UCSD-AML1 (cell line): ENCODE measurements around the gene SF3B6.
"Not testable (repeated sequence)": the region's sequence is repeated elsewhere in the genome, so short reads cannot be mapped to it uniquely, and the experiment has no call there.

Source experiments
- DNase-seq: peaks from one replicate; lab custom pipeline; 2025; ENCODE audit not compliant: unreplicated experiment; lab: John Stamatoyannopoulos, UW

SF3B6 gene, protein sequence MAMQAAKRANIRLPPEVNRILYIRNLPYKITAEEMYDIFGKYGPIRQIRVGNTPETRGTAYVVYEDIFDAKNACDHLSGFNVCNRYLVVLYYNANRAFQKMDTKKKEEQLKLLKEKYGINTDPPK

DNA sequence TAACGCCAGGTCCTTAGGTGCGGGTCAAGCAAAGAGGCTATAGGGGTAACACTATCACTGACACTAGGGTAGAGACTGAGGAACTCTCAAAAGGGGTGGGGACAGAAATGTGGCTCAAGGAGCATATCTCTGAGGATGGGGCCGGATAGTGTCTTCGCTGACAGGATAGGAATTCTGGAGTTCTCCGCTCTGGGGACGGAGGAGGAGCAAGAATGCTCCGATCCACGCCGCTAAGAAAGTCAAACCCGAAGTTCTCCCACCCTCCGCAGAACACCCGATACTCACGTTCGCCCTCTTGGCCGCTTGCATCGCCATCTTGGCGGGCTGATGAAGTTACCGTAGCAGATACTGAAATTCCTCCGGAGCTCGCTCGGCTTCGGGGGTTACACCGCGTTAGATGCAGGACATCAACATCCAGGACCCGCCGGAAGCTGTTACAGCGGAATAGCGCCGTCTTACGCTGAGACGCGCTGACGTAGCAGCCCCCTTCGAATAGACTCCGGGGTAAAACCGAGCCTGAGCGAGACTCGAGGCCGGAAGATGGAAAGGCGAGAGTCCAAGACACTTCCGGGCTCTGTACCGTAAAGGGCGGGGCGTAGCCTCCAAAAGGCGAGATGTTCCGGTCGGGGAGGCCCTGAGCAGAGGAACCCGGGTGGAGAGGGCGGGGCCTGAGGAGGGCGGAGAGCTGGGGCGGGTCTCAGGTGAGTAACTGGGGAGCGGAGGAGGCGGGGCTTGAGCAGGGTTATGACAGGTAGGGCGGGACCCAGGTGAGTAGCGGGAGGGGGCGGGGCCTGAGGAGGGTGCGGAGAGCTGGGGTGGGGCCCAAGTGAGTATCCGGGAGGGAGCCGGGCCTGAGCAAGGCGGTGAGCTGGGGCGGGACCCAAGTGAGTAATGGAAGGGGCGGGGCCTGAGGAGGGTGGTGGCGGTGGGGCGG is at the start of gene SF3B6:
SF3B6 (minus strand) TSS at position 412 of the 934 bp plus-strand sequence; CDS start at position 315, 97 bp downstream.
- DNase-seq, result peak; percentile 100

DNA sequence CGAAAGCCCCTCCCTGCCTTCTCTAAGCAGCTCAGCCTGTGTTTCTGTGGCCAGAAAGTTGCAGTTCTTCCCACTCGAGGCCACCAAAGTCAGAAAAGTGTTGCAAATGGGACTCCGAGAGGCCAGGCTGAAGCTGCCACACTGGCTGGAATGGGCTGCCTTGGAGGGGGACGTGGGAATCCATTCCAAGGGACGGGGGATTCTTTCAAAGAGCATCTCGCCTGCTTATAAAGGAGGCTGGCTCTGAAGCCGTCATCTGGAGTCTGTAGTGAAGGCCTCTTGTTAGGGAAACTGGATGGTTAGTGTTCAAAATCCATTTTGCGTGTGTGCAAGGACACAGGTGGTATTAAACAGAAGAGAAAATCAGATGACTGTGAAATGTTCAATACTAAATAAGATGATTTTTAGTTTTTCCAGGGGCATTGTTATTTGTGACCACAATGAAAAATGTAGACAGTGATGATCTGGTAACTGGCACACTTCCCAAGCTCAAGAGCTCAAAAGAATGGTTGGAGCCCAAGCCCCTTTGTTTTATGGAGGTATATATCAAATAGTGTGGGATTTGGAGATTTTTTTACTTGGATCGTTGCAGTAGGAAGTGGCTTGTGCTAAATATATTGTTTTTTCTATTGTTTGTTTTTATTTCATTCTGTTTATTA is 47.9 kb upstream of the SF3B6 start:
- DNase-seq, result no peak

DNA sequence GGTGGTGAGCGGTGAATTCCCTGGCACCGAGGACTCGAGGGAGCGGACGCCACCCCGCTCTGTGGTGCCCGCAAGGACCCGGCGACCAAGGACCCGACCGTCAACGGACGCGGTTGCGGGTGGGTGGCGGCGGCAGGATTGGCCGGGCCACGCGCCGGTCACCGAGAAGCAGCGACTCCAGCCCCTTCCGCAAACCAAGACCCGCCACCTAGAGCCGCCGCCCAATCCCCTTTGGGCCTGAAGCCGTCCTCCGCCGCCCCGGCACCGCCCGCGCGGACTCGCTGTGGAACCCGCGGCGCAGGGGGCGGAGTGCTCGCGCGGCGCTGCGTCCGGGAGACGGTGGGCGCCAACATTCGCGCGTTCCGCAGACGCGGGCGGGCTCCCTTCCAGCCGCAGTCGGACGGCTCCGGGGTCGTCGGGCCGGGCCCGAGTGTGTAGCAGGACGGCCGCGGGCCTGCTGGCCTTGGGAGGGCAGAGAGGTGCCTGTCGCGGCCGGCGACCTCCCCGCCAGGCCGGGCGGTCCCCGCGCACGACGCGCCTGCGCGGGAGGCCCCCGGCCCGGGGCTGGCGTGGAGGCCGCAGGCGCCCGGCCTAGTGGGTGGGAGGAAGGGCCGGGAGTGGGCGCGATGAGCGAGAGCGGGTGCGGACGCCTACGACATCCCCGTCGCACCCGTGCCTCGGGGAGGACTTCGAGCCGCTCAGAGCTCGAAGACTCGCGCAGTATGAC is 47.2 kb upstream of the SF3B6 start, which contains the start of the genes FAM228B and PFN4:
FAM228B (plus strand) TSS at position 275 of the 727 bp plus-strand sequence. CDS start 893 bp downstream, outside the sequence.
PFN4 (minus strand) TSS at position 140 of the 727 bp plus-strand sequence. CDS start 799 bp downstream, outside the sequence.
- peak; percentile 87 for DNase-seq

DNA sequence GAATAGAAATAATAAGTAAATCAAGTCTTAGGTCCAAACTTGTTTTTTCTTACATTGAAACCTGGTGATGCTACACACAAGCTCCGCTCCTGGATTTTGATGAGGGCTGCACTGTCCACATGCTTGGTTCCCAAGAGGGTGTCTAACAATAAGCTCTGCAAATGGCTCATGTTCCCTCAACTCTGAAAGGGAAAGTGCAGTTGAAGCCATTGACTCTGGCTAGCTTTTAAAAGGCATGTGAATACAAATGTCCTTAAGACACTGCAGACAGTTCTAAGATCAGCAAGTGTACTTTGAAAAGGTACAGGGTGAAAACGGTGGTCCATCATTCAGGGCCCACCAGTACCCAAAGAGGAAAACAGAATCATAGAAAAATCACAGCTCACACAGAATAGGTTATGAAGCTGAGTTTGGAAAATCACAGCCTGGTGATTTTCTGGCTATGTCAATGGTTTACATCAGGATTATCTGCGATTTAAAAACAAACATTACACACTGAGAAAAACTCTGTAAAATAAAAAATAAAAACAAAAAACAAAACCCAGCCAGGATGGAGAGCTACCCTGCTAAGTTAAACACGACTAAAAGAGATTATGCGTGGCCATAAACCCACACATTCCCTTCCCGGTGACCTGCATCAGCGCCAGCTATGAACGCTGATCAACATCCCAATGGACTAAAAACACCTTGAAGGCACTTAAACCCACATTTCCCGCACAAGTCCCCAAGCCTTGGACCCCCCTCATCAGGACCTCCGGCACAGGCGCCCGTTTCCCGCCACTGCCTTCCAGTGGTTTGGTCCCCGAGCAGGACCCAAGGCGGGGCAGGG is 46.5 kb upstream of the SF3B6 start:
- DNase-seq, result no peak

DNA sequence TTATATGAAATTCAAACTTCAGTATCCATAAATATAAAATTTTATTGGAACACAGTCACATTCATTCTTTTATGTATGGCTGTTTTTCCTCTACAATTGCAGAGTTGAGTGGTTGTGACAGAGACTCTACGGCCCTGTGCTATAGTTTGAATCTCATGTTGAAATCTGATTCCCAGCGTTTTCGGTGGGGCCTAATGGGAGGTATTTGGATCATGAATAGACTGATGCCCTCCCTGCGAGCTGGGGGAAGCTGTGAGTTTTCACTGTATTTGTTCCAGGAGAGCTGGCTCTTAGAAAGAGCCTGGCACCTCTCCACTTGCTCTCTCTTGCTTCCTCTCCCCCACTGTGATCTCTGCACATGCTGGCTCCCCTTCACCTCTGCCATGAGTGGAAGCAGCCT is 45.3 kb upstream of the SF3B6 start:
- DNase-seq, result no peak

DNA sequence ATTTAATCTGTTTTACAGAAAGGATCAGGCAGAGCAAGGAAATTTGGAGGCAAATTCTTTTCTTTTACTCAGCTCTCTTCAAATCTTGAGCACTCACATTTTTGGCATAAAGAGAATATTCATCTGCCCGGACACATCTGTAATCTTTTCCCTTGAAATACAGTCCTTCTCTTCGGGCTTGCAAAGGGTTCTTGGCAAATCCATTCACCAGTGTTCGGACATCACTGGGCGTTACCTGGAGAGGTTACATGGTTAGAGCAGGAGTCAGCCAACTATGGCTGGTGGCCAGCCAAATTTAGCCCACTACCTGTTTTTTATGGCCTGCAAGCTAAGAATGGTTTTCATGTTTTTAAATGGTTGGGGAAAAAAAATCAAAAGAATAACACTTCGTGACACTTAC is 44.9 kb upstream of the SF3B6 start:
- no peak for DNase-seq

DNA sequence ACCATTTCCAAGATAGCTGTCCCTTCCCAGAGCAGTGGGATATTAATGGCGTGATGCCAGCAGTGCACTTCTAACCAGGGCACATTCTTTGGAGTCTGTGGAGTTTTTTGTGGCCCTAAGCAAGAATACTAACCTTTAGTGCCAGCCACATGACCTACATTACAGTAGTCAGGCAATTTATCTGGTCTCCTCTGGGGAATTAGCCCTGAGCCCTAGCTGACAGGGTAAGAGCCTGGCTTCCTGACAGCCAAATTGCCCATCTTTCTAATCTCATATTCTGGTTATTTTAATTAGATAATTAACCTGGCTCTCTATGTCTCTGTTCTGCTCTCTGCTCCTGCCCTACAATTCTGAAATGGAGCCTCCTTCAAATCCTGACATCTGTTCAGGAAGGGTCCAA is 41.8 kb upstream of the SF3B6 start:
- no peak for DNase-seq

DNA sequence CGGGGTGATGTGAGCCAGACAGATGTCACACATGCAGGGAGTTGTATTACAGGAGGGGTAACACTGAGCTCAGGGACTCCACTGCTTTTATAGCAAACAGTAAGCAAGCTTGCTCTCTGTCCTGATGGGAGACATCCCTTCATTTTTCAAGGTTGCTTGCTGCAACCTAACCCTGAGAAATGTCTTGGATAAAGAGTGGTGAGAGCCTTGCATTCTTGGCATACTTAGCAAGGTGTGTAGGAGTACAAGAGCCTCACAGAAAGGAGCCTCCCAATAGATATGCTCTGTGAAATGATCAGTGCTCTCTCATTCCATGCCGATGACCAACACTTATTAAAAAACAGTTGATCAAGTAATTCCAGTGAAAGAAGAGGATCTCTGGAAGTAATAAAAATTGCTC is 38.9 kb upstream of the SF3B6 start:
- DNase-seq, result no peak

DNA sequence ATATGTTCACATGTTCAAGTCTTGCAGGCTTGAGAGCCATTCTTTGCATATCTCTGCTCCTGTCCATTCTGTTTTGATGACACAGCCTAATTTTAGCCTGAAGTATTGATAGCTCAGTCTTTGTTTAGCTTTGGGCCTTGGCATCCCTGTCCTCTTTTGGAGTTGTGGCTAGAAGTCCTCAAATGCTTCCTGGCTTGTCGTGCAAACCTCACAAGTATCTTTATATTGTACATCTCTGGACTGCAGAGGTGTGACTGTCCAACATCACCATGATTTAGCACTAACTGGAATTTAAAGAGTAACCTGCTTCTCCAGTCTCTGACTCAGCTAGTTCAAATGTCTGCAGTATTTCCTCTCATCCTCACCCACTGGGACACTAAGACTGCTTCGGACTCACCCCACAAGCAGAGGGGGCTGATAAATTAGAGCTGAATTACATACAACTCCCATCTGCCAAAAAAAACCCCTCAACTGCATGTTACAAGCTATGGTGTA is 35.3 kb upstream of the SF3B6 start:
- no peak for DNase-seq

DNA sequence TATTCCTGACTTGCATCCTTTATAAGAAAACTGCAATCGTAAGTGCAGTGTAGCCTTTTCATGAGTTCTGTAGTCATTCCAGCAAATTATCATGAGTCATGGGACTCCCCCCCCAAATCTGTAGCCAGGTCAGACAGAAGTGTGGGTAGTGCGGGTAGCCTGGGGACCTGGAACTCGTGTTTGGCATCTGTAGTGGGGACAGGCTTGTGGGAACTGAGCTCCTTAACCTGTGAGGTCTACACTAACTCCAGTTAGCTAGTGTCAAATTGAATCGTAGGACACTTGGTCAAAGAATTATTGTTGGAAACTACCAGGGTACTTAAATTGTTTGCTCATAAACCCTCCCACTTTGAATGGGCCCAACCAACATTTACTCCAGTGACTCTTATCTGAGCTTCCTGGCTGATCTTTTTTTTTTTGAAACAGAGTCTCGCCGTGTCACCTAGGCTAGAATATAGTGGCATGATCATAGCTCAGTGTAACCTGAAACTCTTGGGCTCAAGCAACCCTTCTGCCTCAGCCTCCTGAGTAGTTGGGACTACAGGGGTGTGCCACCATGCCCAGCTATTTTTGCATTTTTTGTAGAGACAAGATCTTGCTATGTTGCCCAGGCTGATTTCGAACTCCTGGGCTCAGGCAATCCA is 34.7 kb upstream of the SF3B6 start:
- no peak for DNase-seq

DNA sequence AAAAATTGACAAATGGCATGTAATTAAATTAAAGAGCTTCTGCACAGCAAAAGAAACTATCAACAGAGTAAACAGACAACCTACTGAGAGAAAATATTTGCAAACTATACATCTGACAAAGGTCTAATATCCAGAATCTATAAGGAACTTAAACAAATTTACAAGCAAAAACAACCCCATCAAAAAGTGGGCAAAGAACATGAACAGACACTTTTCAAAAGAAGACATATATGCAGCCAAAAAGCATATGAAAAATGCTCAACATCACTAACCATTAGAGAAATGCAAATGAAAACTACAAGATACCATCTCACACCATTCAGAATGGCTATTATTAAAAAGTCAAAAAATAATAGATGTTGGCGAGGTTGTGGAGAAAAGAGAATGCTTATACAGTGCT is 33.3 kb upstream of the SF3B6 start:
- not testable (repeated sequence) for DNase-seq

DNA sequence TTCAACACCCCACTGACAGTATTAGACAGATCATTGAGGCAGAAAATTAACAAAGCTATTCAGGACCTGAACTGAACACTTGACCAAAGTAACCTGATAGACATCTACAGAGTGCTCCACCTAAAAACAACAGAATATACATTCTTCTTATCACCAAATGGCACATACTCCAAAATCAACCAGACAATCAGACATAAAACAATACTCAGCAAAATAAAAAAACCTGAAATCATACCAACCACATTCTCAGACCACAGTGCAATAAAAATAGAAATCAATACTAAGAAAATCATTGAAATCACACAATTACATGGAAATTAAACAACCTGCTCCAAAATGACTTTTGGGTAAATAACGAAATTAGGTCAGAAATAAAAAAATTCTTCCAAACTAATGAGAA is 31.2 kb upstream of the SF3B6 start:
- DNase-seq, result no peak

DNA sequence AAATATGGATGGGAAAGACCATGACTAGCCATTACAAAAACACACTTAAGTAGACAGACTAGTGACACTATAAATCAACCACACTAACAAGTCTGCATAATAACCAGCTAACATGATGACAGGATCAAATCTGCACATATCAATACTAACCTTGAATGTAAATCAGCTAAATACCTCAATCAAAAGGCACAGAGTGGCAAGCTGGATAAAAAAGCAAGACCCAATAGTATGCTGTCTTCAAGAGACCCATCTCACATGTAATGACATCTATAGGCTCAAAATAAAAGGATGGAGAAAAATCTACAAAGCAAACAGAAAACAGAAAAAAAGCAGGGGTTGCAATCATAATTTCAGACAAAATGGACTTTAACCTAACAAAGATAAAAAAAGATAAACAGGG is 30.7 kb upstream of the SF3B6 start:
- no peak for DNase-seq

DNA sequence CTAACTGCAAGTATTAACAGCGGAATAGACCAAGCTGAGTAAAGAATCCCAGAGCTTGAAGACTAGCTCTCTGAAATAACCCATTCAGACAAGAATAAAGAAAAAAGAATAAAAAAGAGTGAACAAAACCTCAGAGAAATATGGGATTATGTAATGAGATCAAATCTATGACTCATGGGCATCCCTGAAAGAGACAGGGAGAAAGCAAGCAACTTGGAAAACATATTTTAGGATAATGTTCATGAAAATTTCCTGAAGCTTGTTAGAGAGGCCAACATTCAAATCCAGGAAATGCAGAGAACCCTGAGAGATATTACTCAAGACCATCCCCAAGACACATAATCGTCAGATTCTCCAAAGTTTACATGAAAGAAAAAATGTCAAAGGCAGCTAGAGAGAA is 29.7 kb upstream of the SF3B6 start:
- no peak for DNase-seq

DNA sequence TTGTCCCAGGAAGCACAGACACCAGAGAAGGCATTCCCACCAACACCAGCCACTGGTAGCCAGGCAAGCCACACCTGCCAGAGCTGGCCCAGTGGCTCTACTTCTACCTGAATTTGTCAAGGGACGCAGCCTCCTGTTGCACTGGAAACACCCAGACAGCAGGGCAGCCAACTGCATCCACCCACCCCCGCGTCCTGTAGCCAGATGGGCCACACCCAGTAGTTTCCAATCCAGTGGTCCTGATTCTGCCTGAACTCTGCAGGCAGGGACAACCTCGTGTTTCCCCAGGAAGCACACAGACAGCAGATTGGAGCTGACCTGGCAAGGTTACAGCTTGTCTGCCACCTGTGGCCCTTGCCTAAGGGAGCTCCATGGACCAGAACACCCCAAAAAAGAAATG is 28.8 kb upstream of the SF3B6 start:
- DNase-seq, result no peak

DNA sequence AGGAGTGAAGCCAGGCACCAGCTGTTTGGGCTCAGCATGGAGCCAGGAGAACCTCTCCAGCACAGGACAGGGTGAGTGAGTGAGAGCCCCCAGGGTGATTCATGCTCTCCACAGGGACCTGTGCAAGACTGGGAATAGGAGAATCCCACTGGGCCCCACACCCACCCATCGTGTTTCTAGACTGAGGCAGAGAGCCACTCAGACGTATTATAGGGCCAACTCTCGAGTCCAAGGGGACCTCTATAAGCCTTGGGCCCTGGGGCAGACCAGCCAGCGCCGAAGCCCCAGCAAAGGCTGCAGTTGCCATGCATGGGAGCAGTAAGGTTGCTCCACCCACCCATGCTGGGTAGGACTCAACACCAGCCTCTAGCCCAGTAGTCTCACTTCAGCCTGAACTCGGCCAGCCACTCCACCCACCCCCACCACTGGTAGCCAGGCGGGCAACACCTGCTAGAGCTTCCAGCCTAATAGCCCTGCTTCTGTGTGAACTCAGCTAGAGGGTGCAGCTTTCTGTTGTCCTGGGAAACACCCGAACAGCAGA is 28.1 kb upstream of the SF3B6 start:
- DNase-seq, result no peak

DNA sequence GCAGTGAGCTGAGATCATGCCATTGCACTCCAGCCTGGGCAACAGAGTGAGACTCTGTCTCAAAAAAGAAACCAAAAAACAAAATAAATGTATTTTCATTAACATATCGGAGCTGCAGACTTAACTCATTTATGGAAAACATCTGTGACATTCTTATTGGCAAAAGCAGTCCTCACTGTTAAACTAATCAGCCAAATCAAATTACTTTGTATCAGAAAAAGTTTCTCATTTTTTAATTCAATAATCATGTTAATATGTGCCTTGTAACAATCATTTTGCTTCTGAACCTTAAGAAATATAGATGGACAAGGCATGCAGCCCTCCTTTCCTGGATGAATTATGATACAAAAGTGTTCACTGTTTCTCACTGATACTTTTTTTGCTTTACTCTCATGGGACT is 26.6 kb upstream of the SF3B6 start:
- no peak for DNase-seq

DNA sequence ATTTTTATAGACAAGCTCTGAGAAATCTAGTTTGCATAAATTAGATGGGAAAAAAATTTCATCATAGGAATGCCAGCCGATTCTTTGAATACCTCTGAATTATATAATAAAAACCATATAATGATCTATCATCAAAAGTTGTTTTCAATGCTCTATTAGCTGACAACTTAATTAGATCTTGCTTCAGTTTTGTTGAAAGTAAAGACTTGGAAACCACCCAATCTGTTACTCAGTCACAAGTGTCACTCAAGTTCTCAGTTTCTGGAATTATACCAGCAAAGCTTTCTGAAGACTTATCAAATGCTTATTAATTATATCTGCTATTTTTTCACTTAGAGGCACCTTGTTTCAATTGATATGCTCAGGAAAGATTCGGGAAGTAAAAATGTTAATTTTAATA is 25.9 kb upstream of the SF3B6 start:
- DNase-seq, result no peak

DNA sequence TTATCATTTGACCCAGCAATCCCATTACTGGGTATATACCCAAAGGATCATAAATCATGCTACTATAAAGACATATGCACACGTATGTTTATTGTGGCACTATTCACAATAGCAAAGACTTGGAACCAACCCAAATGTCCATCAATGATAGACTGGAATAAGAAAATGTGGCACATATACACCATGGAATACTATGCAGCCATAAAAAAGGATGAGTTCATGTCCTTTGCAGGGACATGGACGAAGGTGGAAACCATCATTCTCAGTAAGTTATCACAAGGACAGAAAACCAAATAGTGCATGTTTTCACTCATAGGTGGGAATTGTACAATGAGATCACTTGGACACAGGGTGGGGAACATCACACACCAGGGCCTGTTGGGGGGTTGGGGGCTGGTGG is 24.6 kb upstream of the SF3B6 start:
- DNase-seq, result not testable (repeated sequence)
